A549 treated with GW870086 at 1 μM for 4 hours (cell line): ENCODE results near the gene C13orf46. TPM values are rescaled to one million over a fixed set of nuclear protein-coding genes. Genes with fewer than 3 reads are reported as not detected.

Experiments used
- total RNA-seq: library from RNA; stranded (reverse); fragments of 200-300 nt; extraction: Qiagen RNA extraction; gene quantifications from 5 replicates; pipeline ENCODE4 v1.2.3, GENCODE V29; 2022; ENCODE audit warnings: low read depth

Gene C13orf46
- total RNA-seq: 0.07 to 0.21 TPM (median 0.14 TPM) in 5 replicates

GRCh38 chr13:113973218-113974164 is at the start of gene C13orf46:
TSS of gene C13orf46 (minus strand) at chr13:113974076. CDS start at chr13:113973997, 79 bp downstream.

Other genes starting within 250 kb of the C13orf46 start
- 0.57 to 0.88 TPM (median 0.77 TPM) in 5 replicates for gene TMEM255B, start 214.8 kb downstream of the C13orf46 start, total RNA-seq
- gene GAS6, start 110.0 kb downstream of the C13orf46 start, total RNA-seq: 7.3 to 9.5 TPM (median 8.6 TPM) in 5 replicates
- gene RASA3, start 158.5 kb upstream of the C13orf46 start, total RNA-seq: 9.1 to 12.6 TPM (median 11.2 TPM) in 5 replicates
- gene CFAP97D2, start 205.2 kb upstream of the C13orf46 start, total RNA-seq: not detected in 5 replicates